Activated CD4-positive, alpha-beta T cell treated with anti-CD3 and anti-CD28 coated beads for 4 hours (primary cell): ENCODE measurements around the gene RGS7.
"Not testable (repeated sequence)": the region's sequence is repeated elsewhere in the genome, so short reads cannot be mapped to it uniquely, and the experiment has no call there.

Source experiments
- DNase-seq, 2 donors: peaks; one replicate each; pipeline ENCODE4 v3.0.0-alpha.2; 2020

The RGS7 gene

DNA sequence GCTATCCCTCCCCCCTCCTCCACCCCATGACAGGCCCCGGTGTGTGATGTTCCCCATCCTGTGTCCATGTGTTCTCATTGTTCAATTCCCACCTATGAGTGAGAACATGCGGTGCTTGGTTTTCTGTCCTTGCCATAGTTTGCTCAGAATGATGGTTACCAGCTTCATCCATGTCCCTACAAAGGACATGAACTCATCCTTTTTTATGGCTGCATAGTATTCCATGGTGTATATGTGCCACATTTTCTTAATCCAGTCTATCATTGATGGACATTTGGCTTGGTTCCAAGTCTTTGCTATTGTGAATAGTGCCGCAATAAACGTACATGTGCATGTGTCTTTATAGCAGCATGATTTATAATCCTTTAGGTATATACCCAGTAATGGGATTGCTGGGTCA, 461.6 kb downstream of the RGS7 start:
- not testable (repeated sequence) for DNase-seq

DNA sequence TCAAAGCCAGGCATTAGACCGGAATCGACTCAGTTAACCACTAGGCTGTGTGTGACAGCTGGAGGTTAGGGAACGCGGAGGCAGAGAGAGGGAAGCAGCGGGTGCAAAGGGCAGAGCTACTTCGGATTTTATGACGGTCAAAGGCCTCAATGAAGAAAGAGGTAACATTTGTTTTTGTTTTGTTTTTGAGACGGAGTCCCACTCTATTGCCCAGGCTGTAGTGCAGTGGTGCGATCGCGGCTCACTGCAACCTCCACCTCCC, 468.3 kb downstream of the RGS7 start:
- DNase-seq: no peak

DNA sequence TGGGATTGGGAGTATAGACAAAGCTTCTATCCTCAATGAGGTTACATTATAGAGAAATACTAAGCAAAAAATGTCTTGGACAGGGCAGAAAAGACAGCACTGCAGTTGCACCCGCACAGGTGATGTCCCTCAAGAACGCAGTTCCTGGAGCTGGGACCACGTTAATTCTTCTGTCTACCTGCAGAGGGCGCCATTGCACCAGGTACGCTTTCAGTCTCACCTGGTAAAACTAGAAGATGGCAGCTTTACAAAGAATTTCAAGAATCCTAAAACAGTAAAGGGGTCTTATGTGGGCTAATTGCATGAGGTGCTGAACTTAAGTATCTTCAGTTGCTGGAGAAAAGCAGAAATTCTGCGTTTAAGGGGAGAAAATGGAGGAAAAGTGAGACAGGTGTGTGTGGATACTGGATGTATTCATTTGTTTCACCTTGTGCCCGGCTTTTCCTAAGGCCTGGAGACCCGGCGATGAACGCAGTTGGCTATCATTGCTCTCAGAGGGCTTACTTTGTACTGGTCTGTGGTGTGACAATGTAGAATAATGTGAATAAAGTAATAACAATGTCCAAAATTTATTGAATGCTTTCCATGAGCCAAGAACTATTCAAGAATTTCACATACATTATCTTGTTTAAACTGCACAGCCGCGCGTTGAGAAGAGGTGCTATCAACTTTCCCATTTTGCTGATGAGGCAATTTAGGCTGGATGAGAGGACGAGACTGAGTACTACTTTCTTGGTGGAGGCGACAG, 468.8 kb downstream of the RGS7 start:
- DNase-seq: no peak

- no peak for DNase-seq
Measured at GRCh38 chr1:240883490-240883889, 473.5 kb downstream of the RGS7 start.

- not testable (repeated sequence) for DNase-seq
Measured at GRCh38 chr1:240882656-240883308, 474.2 kb downstream of the RGS7 start.

DNA sequence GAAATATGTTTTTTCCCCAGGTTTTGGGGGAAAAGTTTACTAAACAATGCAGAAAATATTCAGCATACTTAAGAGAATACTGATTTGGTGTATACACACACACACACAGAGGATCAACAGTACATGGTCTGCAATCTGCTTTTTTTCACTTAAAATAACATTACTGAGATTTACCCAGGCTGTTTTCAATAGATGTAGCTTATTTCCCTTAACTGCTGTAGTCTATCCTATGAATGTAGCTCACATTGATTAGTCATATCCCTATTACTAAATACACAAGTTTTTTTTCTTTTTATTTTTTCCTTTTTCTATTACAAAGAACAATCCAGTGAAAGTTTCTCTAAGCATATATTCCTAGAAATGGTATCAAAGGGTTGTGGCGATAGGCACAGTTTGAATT, 478.4 kb downstream of the RGS7 start:
- no peak for DNase-seq

DNA sequence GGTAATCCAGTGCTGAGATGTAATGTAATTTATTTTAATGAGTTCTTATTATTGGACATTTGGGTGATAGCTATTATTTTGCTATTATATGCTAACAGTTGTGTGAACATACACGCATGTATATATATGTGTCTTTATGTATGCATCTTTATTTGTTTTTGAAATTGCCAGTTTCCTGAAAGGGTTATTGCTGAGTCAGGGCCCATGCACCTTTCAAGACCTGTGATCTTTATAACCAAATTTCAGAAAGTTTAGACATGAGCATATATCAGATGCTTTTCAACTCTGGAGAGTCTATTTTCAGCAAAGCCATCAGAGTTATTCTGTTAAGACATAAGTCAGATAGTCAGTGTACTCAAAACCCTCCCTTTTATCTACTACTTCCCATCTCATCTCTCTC, 479.4 kb downstream of the RGS7 start:
- no peak for DNase-seq

DNA sequence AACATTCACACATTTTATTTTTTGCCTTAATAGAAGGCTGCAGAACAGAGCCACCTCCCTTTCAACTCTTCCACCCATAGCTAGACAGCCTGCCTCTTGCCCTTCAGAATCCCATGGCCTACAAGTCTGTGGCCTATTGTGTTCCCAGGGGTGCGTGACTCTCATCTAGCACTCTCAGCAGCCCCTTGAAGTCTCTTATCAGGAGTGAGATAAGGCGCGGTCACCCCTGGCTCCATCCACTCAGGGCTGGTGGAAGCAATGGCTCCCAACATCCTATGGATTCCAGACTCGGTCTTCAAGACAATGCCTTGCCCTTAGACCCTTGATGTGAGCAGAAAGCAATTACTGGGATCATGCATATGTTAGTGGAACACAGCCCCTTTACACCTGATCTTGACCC, 480.9 kb downstream of the RGS7 start:
- DNase-seq: no peak

DNA sequence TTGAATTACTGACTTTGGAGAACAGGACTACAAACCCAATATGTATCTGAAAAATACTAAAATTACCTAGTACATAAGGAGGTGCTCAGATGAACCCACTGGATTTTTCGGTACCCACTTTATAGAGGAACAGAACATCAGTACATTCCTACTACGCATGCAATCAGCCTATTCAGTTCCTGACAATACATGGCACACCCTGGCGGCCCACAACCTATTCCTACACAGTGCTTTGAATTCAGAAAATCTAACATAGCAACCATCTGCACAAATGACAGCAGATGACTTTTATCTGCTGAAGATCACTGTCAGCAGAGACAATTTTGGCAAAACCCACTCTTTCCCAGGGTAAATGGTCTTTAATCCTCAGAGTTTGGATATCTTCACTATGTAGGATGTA, 487.9 kb downstream of the RGS7 start:
- DNase-seq: no peak

- DNase-seq: no peak
Measured at GRCh38 chr1:240866724-240867123, 490.3 kb downstream of the RGS7 start.

GRCh38 chr1:240860023-240860422, 497.0 kb downstream of the RGS7 start:
- DNase-seq: no peak

DNA sequence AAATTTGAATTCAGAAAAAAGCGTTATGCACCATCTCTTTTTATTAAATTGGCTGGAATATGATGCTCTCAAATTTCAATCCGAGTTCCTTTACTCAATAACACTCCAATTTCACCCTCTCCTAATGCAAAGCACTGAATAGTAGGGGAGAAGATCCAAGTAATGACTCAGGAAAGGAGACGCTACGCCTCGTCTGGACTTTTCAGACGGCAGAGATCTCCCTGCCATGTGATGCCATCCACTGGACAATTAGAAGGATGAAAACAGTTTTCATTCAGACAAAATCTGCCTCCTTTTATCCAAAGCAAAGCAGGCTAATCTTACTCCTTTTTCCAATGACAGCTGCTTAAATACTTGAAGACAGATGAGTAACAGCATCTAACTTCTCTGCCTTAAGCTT, 502.6 kb downstream of the RGS7 start:
- DNase-seq: no peak

- DNase-seq: no peak
Measured at GRCh38 chr1:240847325-240847724, 509.7 kb downstream of the RGS7 start.

GRCh38 chr1:240844486-240844885, 512.5 kb downstream of the RGS7 start:
- DNase-seq: no peak

DNA sequence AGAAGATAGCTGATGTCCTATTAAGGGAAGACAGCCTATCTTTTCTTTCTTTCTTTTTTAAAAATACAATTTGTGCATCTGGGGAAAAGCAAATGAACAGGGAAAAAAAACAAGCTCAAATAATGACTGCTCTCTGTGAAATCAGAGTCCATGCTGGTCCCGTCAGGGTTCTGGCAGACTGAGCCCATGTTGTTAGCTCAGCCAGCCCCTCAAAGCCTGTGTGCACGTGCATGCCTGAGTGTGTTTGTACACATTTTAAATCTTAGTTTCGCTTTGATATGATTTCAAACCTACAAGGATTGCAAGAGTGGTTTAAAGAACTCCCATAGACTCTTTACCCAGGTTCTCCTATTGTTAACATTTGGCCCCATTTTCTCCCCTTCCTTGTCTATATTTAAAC, 513.2 kb downstream of the RGS7 start:
- no peak for DNase-seq

GRCh38 chr1:240836271-240836670, 520.7 kb downstream of the RGS7 start:
- DNase-seq: no peak

- DNase-seq: no peak
Measured at GRCh38 chr1:240835291-240835690, 521.7 kb downstream of the RGS7 start.

DNA sequence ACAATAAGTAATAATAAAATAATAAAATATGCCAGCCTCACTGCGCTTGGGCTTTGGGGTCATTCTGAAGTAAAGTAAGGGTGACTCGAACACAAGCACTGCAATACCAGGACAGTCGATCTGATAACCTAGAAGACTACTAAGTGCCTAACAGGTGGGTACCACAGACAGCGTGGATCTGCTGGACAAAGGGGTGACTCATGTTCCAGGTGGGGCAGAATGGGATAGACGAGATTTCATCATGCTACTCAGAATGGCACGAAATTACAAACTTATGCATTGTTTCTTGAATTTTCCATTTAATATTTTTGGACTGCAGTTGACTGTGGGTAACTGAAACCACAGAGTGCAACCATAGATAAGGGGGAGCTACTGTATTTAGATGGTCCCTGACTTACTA, 523.9 kb downstream of the RGS7 start:
- no peak for DNase-seq

- no peak for DNase-seq
Measured at GRCh38 chr1:240831922-240832321, 525.1 kb downstream of the RGS7 start.

- DNase-seq: no peak
Measured at GRCh38 chr1:240831191-240831631, 525.8 kb downstream of the RGS7 start.

GRCh38 chr1:240829487-240829886, 527.5 kb downstream of the RGS7 start:
- no peak for DNase-seq

DNA sequence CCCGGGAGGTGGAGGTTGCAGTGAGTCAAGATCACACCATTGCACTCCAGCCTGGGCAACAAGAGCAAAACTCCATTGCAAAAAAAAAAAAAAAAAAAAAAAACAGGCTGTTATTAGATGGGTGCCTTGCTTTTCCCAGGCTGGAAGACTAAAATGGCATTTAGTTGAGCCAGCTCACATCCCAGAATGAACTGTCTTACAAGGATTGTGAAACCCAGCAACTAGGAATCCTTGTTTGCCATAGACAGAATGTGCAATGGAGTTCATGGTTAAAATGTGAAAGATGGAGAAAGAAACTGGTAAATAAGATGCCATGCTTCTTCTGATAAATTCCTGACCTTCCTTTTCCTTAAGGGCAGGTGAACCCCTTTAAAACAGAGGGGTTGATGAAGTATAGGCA, 529.2 kb downstream of the RGS7 start:
- DNase-seq: no peak

DNA sequence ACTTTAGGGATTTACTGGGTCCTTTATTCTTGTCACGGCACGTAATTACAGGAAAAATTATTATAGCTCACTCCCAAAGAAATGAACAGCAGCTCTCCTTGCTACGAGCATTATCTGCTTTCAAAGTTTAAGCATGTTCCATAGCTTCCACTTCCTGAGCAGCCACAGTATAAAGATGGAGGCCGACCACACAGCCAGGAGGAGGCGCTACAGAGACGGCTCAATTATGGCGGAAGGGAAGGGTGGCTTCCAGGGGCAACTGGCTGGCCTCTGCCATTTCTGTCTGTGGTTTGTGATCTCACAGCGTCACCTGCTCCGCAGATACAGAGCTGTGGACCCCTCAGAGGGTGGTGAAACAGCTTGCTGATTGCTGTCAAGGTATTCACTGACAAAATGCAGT, 532.8 kb downstream of the RGS7 start:
- no peak for DNase-seq

DNA sequence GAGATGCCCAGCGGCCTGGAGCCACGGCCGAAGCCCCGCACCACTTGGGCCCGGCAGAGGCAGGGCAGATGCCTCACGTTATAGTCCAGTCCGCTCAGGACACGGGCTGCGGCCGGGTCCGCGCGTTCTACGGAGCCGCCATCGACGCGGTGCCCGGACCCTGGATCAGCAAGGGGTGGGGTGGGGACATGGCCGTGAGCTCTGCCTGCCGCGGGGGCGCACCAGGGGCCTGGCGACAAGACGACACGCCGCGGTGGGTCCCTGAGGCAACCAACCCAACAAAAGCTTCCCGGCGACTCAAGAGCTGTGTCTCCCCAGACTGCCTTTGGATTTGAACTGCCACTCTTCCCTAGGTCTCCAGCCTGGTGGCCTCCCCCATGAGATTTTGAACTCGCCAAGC, 533.6 kb downstream of the RGS7 start:
- DNase-seq: no peak

DNA sequence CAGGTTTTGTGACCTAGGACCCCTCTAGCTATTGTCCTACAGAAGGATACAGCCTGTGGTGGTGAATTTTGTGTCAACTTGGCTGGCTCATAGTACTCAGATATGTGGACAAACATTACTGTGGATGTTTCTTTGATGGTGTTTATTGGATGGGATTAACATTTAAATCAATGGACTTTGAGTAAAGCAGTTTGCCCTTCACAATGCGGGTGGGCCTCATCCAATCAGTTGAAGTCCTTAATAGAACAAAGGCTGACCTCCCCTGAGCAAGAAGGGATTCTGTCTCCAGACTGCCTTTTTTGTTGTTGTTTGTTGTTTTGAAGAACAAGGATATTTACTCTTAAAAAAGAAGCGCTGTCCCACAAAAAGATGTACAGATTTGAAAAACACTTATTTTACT, 535.1 kb downstream of the RGS7 start:
- DNase-seq: no peak
